NCI-H82 treated with DMSO at 0.1 percent for 48 hours (cell line): Measurements from ENCODE around the gene CNTN1.

Source experiments
- DNase-seq: peaks from one replicate; lab custom pipeline; 2025; ENCODE audit not compliant: unreplicated experiment; lab: John Stamatoyannopoulos, UW

The CNTN1 gene

DNA sequence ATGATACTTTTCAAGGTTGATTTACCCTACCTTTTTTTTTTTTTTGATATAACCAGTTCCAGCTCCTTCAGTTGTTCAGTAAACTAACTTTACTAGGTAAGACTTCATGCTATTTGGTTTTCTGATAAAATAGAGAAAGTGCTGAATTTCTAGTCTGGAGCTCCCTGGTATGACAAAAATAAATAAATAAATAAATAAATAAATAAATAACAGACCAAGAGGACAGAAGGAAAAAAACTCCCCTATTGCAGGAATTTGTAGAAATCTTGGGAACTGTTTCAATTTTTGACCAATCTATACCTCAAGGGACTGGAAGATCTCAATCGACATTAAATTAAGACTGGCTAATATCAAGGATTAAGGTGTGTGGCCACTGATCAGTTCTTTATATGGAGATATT is 265.2 kb downstream of the CNTN1 start:
- no peak for DNase-seq

DNA sequence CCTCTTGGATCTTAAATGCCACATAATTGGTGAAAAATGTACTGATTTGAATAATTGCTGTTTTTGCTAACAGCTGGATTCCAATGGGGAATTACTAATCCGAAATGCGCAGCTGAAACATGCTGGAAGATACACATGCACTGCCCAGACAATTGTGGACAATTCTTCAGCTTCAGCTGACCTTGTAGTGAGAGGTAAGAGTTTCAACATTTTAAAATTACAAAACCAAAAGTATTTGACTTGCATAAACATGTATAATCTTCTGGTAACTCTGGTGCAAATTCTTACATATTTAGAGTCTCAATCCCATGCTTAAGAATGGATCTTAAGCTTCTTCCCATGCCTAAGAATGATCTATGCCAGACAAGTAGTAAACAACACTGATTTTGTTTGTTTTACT is 266.8 kb downstream of the CNTN1 start:
- DNase-seq = no peak

DNA sequence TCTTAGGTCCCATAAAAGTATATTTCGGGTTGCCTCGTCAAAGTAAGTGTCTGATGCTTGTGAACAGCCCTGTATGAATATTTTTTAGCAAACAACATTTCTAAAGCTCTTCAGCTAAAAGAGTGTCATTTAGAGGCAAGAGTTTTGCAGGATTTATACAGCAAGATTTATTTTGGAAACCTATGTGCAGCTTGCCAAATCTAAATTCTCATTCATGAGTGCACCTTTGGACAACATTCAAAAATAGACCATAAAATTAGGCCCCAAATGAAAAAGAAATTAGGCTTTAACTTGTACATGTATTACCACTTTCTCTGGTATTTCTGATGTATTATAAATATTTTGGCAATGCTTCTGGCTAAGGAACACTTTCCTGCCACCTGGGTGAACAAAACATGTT is 271.5 kb downstream of the CNTN1 start:
- DNase-seq = no peak

DNA sequence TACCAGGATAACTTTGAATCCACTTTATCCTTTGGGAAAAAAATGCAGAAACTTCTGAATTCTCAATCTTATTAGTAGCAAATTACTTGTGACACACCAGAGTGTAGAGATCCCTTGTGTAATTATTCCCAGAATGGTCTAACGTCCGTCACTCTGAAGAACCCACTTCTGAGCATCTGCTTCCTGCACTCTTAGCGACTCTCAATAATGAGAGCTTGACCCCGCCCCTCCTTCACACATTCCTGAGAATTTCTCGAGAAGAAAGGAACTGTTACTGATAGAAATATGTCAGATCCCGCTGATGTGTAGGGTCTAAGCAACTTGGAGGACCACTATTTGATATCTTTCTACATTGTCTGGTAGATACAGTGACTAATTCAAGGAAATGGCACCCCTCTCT is 277.6 kb downstream of the CNTN1 start:
- DNase-seq = no peak

DNA sequence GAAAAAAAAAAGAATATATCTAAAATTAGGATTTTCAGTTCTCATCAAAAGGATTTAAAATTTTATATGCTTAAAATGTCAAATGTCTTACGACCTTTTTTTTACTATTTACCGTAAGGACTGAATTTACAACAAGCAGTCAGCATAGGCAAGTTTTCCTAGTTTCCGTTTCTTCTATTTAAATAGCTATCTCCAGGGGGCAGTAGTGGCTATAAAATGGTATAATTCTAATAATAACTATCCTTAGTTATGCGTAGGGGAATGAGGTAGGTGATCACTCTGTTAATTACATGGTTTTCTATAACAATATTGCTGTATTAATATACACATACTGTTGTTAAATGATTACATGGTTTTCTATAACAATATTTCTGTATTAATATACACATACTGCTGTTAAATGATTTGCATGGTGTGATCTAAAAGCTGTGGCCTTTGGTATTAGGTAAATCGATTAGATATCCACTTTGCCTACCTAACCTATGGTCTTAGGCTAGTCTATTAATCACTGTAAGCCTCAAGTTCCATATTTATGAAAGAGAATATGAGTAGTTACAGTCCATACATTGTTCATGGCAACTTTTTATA is 278.2 kb downstream of the CNTN1 start:
- DNase-seq = peak; percentile 6

DNA sequence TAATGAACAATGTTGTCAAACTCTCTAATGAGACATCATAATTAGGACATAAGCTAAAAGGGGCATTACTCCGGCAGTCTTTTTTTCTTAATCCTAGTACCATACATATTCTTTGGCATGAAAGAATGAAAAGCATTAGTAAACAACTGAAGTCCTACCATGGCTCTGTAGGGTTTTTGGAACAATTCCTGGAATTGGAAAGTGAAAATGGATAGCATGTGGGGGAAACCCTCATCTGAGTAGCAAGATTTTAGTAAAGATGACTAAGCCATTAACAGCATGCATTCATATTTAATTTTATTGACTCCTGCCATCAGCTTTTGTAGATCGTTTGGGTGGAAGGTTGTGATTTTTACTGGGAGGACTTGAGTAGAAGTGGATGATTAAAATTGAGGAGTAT is 279.7 kb downstream of the CNTN1 start:
- no peak for DNase-seq

DNA sequence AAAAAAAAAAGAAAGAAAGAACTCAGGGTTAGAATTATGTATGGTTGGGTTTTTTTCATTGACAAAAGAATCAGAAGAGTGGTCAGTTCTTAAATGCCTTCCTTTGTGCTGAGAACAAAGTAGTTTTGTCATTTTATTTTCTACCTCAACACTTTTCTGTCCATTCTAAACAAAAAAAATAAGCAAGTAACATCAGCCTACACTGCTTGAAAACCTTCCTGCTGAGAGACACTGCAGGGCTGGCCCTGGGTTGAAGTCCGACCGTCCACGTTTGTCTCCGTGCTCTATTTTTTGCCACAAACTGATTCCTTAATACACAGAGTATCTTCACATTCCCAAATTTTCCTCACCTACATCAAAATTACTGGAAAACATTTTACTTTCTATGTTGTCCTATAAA is 284.3 kb downstream of the CNTN1 start:
- DNase-seq = no peak

DNA sequence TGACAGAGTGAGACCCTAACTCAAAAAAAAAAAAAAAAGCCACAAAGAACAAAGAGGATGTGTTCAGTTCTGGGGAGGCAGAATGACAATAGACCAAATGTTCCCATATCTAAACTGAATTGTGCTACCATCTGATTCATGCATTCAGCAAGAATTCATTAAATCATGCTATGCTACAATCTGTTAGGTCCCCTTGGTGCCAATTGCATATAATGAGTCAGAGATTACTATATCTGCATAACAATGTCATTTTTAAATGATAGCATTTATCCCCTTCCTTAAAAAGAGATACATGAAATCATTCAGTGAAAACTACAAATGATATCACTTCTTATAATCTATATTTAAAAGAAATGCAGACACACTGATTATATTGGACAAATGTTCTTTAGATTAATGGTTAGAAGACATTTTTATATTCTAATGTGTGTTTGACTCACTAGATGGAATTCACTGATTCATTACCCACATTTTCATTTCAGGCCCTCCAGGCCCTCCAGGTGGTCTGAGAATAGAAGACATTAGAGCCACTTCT is 288.3 kb downstream of the CNTN1 start:
- DNase-seq = no peak

DNA sequence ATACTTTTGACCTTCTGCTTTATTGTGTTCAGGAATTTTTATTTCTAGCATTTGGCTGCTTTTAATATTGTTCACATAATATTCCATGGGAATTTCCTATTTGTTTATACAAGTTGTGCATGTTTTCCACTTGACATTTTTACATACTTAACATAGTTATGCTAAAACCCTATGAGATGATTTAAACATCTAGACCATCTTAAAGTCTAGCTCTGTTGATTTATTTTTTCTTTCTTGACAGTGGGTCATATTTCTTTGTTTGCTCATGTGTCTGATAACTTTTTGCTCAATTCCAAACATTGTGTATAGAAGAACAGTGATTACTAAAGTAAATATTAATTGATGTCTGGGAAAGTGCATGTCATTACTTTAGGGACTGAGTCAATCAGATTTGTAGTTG is 293.8 kb downstream of the CNTN1 start:
- no peak for DNase-seq

DNA sequence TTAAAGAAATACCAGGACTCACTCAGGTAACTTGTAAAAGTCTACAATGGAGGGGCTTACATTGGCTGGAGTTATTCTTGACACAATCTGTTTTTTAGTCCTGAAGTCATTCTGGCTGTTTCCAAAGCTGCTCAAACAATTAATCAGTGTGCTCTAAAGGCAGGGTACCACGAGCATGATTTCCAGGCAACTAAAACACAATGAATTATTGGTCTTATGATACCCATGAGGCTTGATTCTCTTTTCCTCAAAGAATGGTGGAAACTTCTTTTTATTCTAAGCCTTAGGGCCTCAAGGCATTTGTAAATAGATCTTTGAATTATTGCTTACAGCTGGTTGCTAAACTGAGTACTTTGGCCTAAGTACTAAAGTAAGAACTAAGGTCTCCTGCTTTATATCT is 296.1 kb downstream of the CNTN1 start:
- no peak for DNase-seq

DNA sequence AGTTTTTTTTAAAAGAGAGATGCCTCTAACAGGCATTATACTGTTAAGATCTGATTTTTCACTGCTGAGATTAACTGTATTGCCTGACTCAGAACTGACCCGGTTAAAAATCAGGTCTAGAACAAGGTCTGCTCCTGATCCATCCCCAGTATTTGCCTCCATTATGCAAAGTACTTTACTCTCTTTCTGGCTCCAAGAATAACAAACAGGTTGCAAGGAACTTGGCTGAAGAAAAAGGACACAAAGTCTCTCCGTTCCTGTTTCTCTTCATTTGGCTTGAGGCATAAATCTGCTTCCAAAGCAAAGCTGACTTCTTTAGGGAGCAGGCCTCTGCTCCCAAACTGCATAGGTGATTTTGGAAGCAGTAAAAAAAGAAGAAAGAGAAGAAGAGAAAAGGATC is 296.6 kb downstream of the CNTN1 start:
- no peak for DNase-seq

DNA sequence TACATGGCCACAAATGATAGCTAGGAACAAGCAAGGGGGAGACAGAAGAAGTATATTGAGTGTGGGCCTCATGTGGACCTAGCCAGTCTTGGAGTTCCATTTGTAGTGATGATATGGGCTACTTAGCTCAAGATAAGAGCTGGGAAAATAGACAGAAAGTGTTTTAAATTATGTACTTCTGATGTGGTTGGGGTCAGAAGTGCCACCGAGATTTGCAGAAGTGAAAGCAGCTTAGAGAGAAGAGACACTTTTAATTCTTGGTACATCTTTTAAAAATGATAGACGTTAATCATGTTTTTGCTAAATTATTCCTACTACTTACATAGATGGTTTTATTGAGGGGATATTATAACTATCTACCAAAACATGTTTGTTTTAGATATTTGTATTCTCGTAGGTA is 297.5 kb downstream of the CNTN1 start:
- no peak for DNase-seq

DNA sequence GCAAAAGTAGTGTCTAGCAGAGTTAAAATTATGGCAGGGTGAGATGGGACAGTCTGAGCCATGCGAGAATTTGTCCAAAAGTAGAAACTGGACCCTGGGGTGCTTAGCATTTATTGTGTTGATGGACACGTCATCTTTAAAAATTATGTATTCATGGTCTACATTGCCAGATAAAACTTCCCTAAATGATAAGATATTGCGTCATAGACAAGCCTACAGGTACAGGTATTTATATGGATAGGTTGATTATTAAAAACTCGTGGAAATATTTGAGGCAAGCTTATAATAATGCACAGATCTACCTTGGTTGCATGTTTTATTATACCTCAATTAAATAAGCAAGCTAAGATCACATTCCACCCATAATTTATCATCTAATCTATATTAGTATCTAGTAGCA is 299.9 kb downstream of the CNTN1 start:
- DNase-seq = no peak

DNA sequence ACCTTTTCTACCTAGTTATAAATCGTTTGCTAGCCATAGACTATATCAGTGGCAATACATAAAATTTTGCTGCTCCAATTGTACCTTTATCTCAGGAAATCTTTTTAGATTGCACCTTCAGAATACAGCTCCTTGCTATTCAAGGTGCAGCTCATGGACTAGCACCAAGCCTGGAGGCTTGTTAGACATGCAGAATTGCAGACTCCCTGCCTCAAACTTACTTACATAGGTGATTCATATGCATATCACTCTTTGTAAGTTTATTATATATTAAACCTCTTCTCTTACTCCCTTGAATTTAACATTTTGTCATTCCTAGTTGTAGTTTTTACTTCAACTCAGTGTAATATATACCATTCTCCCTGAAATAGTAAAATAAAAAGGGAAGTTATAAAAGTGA is 300.4 kb downstream of the CNTN1 start:
- DNase-seq = no peak

DNA sequence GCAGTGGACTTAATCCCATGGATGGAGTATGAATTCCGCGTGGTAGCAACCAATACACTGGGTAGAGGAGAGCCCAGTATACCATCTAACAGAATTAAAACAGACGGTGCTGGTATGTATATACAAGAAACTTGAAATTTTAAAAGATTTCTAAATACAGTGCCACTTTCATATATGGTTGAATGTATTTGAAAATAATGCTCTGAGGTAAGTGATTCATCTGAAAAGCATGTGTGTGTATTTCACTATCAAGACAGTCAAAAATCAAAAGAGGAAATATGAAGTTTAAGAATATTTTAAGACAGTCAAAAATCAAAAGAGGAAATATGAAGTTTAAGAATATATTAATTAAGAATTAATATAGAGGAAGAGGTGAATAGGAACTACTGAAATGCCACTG is 300.9 kb downstream of the CNTN1 start:
- no peak for DNase-seq

DNA sequence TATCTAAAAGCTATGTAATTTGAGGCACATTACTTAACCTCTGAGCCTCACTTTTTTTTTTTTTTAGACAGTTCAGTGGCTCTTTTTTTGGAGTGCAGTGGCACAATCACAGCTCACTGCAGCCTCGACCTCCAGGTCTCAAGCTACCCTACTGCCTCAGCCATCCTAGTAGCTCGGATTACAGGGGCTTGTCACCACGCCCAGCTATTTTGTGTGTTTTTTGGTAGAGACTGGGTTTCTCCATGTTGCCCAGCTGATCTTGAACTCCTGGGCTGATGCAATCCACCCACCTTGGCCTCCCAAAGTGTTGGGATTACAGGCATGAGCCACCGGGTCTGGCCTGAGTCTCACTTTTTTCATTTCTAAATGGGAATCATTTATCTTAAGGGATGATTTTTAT is 303.9 kb downstream of the CNTN1 start:
- no peak for DNase-seq

DNA sequence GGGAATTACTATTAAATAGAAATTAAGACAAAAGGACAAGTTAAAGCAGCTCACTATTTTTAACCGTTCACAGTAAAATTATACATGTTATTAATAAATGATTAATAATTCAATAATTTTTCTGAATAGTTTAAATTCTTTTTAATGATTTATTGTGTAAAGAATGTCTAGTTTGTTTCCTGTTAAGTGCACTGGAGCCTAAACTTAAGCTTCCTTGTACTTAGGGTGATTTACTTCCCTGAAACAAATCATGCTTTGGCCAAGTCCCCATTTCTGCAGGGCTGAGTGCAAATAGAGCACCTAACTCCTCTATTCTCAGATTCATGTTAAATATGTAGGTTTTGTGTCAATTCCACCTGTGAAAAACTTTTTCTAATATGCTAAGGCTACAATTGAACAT is 307.0 kb downstream of the CNTN1 start:
- DNase-seq = no peak

DNA sequence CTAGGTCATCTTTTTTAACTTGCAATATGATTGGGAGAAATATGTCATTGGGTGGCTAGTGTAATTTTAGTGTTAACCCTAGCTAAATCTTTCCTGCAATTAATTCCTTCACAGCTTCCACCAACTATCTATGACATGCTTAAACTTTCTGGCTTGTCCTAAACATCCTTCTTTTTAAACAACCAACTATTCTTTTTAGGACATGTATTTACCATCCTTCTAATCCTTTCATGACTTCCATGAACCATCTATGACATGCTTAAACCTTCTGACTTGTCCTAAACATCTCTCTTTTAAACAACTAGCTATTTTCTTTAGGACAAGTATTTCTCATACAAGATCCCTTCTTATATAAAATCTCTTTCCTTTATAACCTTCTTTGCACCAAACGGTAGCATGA is 316.2 kb downstream of the CNTN1 start:
- no peak for DNase-seq

DNA sequence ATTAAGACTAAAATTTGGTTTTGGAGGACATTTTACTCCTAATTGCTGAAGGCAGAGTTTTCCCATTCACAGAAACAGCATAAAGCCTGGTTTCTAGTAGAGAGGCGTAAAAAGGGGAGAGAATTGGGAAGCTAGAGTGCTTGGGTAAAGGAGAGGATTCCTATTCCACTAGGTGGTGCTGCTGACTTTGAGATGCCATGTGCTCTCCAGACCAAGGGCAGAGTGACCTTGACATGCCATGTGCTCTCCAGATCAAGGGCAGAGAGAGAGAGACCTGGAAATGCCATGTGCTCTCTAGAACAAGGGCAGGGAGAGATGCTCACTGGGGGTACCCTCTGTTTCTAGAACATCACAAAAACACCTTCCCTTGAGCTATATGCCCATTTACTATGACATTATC is 319.7 kb downstream of the CNTN1 start:
- DNase-seq = no peak

DNA sequence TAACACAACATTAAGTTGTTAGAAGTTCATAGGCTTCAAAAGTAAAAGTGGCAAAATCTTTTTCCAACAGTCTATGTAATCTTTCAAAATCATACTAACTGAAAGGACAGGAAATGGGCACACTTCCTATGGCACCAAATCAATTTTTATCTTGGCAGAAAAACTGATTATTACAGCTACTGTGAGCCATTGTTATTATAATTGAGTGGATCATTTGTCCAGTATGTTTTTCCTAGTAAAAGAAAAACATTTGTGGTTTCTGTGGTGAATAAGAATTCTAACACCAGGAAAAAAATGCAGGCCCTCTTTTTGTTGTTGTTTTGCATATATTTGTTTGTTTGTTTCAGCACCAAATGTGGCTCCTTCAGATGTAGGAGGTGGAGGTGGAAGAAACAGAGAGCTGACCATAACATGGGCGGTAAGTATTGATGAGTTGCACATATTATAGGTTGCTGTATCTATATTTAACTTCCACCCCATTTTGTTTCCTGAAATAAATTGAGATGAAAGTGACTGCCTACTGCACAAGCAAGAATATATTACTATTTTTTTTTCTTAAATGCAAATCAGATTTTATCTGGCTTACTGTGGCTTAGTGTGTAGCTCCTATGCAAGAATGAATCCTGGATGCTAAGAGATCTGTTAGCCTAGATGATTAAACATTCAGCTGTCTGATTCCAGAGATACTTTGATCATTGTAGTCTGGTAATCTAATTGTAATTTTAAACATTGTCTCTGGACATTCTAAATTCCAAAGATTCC is 321.8 kb downstream of the CNTN1 start:
- no peak for DNase-seq

DNA sequence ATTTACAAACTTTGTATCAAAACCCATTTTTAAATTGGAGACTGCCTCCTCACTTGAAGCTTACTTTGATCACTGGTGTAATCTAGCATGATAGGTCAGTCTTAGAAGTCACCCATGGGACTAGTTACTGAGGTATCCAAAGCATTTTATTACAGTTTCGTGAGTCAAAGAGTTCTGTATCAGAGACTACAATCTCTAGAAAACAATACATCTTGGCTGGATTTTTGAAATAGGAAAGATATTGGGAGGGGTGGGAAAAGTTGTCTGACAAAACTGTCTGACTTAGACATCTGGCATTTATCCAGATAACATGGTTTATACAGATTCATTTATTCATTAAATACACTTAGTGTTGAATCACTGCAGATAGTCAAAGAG is 322.4 kb downstream of the CNTN1 start:
- no peak for DNase-seq

DNA sequence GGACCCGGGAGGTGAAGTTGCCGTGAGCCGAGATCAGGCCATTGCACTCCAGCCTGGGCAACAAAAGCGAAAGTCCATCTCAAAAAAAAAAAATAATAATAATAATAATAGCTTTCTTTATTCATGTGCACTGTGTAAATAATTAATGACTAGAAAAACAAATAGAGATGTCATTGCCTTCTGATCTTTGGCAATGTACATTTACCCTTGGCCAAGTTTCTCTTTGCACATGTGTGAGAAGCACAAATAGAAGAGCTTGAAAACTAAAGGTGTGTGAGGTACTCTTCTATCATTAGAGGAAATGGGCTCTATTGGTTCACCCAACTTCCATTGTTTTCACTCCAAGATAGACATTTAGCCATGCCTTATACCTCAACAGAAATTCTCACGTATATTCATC is 325.8 kb downstream of the CNTN1 start:
- no peak for DNase-seq

DNA sequence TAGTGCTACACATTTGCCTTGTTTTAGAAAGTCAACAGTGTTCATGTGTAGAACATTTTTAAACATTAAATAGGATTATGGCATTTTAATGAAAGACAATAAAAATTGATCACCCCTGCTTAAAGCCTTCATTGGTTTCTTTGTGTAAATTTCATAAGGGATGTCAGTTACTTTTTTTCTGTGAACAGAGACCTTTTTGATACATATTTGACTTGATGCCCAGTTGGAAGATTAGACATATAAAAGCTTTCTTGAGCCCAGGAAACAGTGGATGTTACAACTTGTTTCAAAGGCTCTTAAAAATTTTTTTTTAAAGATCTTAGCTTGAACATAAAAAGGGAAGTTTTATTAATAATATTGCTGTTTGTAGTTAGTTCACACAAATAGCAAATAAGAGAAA is 327.2 kb downstream of the CNTN1 start:
- no peak for DNase-seq
